Measurements from ENCODE around the gene HS6ST3.

GRCh38 chr13:96181911-96182310, 92.0 kb downstream of the HS6ST3 start:
- TF ChIP-seq POLR2AphosphoS5 (IDR thresholded peaks at IDR 0.05) (no peak), POLR2A (IDR thresholded peaks at IDR 0.05) (no peak)
- TF ChIP-seq, protein P1, sequence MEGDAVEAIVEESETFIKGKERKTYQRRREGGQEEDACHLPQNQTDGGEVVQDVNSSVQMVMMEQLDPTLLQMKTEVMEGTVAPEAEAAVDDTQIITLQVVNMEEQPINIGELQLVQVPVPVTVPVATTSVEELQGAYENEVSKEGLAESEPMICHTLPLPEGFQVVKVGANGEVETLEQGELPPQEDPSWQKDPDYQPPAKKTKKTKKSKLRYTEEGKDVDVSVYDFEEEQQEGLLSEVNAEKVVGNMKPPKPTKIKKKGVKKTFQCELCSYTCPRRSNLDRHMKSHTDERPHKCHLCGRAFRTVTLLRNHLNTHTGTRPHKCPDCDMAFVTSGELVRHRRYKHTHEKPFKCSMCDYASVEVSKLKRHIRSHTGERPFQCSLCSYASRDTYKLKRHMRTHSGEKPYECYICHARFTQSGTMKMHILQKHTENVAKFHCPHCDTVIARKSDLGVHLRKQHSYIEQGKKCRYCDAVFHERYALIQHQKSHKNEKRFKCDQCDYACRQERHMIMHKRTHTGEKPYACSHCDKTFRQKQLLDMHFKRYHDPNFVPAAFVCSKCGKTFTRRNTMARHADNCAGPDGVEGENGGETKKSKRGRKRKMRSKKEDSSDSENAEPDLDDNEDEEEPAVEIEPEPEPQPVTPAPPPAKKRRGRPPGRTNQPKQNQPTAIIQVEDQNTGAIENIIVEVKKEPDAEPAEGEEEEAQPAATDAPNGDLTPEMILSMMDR (IDR thresholded peaks at IDR 0.05): no peak

All from upper lobe of left lung (tissue), 4 donors.